Thyroid gland (tissue), 4 donors: Measurements from ENCODE around the gene PCNT.

Source experiments
- POLR2A ChIP-seq, 2 donors: fragments of 450-650 bp; IDR thresholded peaks; one replicate each; pipeline ENCODE4 v1.6.1; 2017; ENCODE audit warnings: antibody characterized with exemption in 2 of 2, mild to moderate bottlenecking in 2 of 2, moderate library complexity in 1 of 2
- TF ChIP-seq, protein P1 (sequence below), 6 experiments: fragments of 200-600 bp in 3 of 6; fragments of 450-650 bp in 3 of 6; sonication (generic) in 3 of 6; IDR thresholded peaks; one replicate each; pipeline ENCODE4 v1.5.1; 2016 to 2019; ENCODE audit warnings: antibody characterized with exemption in 6 of 6, mild to moderate bottlenecking in 2 of 6, inconsistent platforms in 1 of 6, moderate library complexity in 1 of 6

GRCh38 chr21:46379691-46380090 lies 55.7 kb downstream of the PCNT start:
- TF ChIP-seq, protein P1, sequence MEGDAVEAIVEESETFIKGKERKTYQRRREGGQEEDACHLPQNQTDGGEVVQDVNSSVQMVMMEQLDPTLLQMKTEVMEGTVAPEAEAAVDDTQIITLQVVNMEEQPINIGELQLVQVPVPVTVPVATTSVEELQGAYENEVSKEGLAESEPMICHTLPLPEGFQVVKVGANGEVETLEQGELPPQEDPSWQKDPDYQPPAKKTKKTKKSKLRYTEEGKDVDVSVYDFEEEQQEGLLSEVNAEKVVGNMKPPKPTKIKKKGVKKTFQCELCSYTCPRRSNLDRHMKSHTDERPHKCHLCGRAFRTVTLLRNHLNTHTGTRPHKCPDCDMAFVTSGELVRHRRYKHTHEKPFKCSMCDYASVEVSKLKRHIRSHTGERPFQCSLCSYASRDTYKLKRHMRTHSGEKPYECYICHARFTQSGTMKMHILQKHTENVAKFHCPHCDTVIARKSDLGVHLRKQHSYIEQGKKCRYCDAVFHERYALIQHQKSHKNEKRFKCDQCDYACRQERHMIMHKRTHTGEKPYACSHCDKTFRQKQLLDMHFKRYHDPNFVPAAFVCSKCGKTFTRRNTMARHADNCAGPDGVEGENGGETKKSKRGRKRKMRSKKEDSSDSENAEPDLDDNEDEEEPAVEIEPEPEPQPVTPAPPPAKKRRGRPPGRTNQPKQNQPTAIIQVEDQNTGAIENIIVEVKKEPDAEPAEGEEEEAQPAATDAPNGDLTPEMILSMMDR (IDR thresholded peaks at IDR 0.05), result no peak
- TF ChIP-seq POLR2A (IDR thresholded peaks at IDR 0.05), result no peak
